ENCODE measurements around the gene PPM1L. TPM values are rescaled to one million over a fixed set of nuclear protein-coding genes. Genes with fewer than 3 reads are reported as not detected.
"Not testable (repeated sequence)": the region's sequence is repeated elsewhere in the genome, so short reads cannot be mapped to it uniquely, and the experiment has no call there.

The PPM1L gene
- polyA plus RNA-seq, 3 donors: 1.3 to 3.8 (median 2.6) TPM

DNA sequence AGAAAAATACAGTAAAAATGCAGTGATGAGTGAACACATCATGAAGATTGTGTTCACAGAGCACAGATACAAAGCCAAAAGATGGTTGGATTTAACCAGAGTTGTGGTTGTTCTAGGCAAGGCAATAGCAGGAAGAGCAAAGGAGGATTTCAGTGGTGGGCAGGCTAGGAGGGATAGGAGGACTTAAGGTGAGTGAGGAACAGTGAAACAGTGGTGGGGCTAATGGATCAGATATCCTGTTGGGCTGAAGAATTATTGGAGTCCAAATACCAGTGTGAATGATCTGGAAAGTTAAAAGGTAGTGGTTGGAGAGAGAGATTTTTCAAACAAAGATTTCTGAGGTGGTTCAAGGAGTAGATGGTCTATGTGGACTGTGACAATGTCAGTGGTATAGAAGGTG, 240.8 kb downstream of the PPM1L start:
- H3K27ac ChIP-seq (ENCODE audit: low read depth, low read length): no peak overlapping the region

DNA sequence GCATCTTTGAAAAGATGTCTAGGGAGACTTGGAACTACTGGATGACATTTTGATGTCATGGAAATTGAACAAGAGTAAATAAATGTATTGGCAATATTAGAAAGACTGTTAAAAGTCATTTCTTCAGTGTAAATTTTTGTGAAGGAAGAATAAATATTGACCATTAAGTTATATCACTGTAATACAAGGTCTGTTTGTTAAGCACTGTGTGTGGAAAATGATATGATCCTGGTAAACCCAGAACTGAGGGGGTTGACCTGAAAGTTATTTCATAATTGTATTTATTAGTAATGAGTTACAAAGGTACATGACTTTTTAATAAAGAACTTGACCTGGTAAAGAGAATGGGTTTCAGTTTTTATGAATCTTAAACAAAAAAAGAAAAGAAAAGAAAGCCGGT, 242.6 kb downstream of the PPM1L start:
- 50 to 98% (median 83%) methylated on average over 1 of the region's 1 CpG for WGBS, 3 donors

DNA sequence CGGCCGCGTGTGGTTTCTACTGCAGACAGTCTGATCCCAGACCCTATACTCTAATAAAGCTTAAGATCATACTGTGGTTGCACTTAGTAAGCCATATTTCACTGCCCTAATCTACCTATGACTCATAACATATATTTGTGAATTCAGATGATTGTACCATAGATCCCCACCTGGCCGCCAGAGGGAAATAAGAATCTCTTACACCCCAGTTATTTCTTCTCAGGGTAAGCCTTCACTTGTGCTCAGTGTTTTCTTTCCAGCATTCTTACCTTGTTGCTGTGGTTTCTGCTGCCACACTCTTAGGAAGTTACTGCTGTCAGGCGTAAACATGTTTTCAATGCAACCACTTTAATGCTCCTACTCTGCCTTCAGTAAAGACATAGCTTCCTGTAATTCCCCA, 243.2 kb downstream of the PPM1L start:
- H3K27ac ChIP-seq (ENCODE audit: low read depth, low read length): no peak overlapping the region
- 47 to 90% (median 84%) methylated on average over 5 of the region's 5 CpGs for WGBS, 3 donors

More for the DNA sequence above, 242.6 kb downstream of the PPM1L start:
- H3K27ac ChIP-seq (ENCODE audit: low read depth, low read length): no peak overlapping the region

DNA sequence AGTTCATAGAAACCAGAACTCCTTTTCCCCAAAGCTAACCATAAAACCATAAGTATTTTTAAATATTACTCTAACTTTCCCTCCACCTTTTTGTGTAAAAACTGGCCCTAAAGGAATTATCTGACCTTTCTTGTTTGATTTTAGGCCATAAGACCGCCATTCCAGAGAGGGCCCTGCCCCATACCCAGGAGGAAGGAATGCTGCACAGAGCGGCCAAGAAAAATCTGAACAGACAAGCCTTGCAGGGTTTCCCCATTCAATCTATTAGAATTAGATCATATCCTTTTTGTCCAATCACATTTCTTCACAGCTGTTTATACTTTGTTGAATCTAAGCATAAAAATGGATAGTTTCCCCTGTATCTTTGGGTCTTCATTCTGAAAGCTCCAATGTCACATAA, 252.1 kb downstream of the PPM1L start:
- 88 to 92% (median 92%) methylated on average over 2 of the region's 2 CpGs for WGBS, 3 donors
- H3K27ac ChIP-seq (ENCODE audit: low read depth, low read length): no peak overlapping the region

DNA sequence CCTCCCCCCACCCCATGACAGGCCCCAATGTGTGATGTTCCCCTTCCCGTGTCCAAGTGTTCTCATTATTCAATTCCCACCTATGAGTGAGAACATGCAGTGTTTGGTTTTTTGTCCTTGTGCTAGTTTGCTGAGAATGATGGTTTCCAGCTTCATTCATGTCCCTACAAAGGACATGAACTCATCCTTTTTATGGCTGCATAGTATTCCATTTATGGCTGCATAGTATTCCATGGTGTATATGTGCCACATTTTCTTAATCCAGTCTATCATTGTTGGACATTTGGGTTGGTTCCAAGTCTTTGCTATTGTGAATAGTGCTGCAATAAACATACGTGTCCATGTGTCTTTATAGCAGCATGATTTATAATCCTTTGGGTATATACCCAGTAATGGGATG, 254.1 kb downstream of the PPM1L start:
- not testable (repeated sequence) for H3K27ac ChIP-seq (ENCODE audit: low read depth, low read length)
- 94 to 100% (median 98%) methylated on average over 1 to 2 of the region's 2 CpGs for WGBS, 3 donors

DNA sequence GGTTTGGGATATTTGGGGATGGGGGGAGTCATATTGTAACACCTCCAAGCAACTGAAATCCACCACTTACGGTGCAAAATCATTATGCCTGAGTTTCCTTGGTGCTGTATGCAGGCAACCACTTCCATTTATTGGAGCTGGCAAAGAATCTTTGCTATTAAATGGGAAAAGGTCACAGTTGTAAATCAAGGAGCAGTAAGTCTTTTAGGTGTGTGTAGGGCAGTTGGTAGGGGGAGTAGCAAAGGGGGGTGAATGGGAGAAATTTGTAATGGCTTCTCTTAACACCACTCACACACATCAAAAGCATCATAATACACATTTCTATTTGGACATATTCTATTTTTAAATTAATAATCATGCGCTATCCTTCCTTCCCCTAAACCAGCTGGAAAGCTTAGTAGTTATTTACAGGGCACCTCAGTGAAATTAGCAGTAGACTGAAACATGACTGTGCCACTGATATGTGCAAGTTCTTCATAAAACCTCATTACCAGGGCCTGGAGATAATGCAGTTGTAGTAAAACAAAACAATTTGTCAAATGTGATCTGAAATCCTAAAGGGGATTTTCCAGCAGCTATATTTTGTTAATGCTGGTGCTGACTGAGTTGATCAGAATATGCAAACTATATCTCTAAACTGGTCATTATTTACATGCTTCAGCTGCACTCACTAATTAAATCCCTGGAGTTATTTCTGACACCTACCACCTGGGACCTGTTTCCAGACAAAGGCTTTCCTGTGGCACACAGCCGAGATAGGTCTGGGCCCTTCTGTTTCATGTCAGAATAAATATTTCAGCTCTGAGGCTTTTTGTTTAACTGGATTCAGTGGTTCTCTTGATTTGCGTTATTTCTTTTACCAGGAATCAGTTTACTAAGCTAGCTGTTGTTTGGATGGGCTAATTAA, 259.1 kb downstream of the PPM1L start:
- 72 to 79% (median 78%) methylated on average over 4 of the region's 4 CpGs for WGBS, 3 donors
- no peak overlapping the region for H3K27ac ChIP-seq (ENCODE audit: low read depth, low read length)

DNA sequence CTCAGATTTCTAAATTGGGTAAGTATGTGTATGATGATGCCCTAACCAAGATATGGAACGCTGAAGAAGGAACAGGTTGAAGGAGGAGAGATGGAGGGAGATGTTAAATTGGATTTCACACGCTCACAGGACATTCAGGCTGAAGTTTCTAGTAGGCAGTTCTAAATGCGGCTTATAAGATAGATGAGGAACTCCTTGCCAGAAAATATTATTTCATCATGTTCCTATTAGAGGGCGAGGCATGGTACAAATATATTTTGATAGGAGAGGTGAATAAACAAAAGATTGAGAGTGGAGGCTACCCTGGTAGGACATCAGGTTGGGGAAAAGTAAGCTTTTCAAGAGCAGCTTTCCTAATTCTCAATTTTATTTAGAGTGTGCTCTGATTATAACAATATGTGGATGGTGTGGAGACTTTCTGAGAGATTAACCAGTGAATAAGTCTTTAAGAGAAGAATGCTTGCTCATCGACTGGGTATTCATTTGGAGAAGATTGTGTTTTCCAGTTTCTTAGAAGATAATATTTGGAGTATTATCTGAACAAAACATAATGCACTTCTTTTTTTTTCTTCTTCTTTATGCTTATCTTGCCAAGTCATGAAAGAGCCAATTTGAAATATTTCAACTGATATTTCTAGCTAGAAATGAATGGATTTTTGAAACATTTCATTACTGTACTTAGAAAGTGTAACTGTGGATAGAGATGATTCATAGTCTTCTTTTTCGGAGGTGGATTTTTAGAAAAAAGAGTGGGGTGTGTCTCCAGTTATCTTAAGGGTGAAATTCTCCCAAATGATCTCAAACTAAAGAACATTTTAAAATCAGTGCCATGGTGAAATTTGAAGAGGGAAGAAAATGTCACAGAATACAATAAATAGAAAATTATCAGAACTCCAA, 260.6 kb downstream of the PPM1L start:
- WGBS, 3 donors: 65 to 87% (median 79%) methylated on average over 6 of the region's 6 CpGs
- no peak overlapping the region for H3K27ac ChIP-seq (ENCODE audit: low read depth, low read length)

DNA sequence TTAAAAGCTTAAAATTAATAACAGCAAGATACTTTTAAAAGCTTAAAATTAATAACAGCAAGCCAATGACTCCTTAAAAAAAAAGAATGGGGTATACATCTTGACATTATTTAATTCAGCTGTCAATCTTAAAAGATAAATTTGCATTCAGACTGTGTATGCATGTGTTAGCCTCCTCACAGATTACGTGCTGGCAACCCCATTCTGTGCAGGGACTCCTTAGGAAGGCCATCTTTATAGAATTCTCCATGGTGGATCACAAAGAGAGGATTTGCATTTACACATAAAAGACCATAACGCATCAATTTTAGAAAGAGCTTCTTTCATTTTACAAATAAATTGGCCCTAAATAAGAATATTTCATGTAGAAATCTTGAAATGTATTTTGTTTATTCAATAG, 261.9 kb downstream of the PPM1L start:
- WGBS, 3 donors: 90 to 97% (median 95%) methylated on average over 2 of the region's 2 CpGs

DNA sequence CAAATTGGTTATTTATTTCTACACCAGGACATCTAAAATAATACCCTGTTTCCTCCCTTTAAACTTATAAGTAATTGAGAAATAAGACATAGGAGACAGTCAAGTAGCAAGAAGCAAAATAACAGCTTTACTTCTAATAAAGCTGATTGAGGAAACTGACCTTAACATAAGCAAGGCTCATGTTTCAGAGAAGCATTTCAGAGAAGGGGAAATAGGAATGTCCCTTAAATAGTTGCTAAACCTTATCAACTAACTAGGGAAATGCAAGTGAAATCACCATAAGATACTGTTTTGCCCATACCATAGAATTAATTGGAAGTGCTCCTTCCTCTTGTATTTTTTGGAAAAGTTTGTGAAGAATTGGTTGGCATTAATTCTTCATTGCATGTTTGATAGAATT, 264.2 kb downstream of the PPM1L start:
- H3K27ac ChIP-seq (ENCODE audit: low read depth, low read length): no peak overlapping the region

More for the DNA sequence above, 261.9 kb downstream of the PPM1L start:
- no peak overlapping the region for H3K27ac ChIP-seq (ENCODE audit: low read depth, low read length)

DNA sequence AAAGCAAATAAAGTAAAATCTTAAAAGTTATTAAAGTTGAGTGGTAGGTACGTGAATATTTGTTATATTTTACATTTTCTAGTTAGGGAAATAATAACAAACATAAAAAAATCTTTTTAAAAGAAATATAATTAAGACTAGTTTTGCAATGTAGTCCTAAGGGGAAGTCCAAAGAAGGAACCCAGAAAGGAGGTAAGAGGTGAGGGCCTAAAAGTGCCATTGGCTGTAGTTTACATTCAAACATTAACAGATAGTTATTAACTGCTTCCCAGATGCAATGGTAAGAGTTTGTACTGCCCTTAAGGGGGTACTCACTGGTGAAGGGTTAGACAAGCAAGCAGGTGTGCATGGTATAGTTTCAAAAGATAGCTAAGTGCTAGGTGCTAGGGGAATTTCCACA, 269.9 kb downstream of the PPM1L start:
- no peak overlapping the region for H3K27ac ChIP-seq (ENCODE audit: low read depth, low read length)
- 41 to 94% (median 93%) methylated on average over 1 of the region's 1 CpG for WGBS, 3 donors

DNA sequence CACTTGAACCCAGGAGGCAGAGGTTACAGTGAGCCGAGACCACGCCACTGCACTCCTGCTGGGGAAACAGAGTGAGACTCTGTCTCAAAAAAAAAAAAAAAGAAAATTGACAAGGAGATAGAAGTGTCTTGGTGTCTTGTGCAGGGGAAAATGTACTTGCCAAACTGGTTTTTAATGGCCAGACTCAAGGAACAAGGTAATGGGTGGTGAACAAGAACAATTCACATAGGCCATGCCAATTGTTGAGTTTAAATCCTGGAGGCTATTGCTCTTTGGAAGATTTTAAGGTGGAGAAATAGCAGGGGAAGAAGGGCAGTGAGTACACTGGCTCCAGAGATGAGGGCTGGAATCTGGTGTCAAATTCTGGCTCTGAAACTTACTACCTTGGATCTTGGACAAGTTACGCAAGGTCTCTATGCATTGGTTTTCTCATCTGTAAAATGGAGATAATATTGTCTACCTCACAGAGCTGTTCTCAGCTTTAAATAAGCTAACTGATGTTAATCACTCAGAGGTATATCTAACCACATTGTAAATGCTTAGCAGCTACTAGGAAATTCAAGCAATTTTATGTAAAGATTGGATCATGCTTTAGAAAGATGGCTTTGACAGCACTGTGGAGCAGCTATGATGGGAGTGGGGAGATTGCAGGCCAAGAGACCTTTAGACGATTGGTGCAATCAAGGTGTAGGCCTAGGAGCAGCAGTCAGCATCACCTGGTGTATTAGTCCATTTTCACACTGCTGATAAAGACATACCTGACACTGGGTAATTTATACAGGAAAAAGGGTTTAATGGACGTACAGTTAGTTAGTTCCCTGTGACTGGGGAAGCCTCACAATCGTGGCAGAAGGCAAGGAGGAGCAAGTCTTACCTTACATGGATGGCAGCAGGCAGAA, 270.8 kb downstream of the PPM1L start:
- WGBS, 3 donors: 69 to 93% (median 87%) methylated on average over 6 of the region's 6 CpGs
- H3K27ac ChIP-seq (ENCODE audit: low read depth, low read length): no peak overlapping the region

DNA sequence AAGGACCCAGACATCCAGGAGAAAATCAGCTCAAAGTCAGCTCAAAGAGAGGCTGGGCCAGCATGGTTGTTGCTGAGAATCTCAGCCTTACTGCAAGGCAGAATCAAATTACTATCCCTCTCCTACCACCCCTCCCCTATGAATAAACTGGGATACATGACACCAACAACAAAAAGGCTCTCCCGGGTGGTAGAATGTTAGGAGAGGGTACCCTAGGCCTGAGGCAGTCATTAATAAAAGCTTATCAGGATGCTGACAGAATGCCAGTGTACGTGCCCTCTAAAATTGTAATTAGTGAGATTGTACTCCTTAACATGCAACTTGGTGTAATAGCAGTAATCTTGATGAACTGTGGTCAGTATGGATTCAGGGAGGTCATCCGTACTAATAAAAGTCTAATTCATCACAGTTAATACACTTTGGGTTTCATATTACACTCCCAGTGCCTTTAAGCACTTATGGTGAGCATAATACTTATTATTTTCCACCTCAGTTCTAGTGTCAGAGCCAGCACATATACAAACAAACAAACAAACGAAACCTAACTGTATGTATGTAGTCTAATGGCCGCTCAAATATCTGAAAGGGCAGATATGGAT, 272.6 kb downstream of the PPM1L start:
- H3K27ac ChIP-seq (ENCODE audit: low read depth, low read length): no peak overlapping the region
- 79 to 85% (median 83%) methylated on average over 5 of the region's 5 CpGs for WGBS, 3 donors

DNA sequence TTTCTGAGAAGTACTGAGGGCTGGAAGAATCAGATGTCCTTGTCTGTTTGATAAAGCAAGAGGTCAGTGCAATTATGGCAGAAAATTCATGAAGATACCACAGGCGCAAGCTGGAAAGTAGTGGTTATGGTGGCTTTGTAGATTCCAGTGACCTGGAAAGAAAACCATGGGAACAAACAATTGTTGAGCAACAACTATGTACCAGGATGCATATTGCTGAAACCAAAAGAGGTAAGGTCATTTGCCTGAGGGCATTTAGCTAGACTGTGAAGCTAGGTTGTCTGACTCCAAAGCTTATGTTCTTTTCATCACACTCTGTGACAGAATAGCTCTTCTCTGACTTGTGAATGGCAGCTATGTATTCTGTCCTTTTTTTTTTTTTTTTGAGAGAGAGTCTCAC, 275.1 kb downstream of the PPM1L start:
- no peak overlapping the region for H3K27ac ChIP-seq (ENCODE audit: low read depth, low read length)
- 93 to 97% (median 95%) methylated on average over 1 of the region's 1 CpG for WGBS, 3 donors

DNA sequence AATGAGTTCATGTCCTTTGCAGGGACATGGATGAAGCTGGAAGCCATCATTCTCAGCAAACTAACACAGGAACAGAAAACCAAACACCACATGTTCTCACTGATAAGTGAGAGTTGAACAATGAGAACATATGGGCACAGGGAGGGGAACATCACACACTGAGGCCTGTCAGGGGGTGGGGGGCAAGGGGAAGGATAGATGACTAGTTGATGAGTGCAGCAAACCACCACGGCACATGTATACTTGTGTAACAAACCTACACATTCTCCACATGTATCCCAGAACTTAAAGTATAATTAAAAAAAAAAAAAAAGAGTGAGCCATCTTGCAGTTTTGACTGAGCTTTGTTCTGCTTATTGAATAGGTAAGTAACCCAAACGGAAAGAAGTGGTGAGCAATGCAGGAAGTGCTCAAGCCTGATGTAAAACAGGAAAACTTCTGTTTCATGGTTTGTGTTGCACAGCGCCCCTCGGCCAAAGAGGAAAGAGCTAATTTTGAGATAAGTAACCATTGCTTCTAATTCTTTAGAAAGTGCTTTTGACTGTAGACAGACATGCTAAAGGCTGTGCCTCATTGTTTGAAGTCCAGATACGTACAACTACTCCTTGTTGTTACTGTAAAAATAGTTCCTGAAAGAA, 279.0 kb downstream of the PPM1L start:
- not testable (repeated sequence) for H3K27ac ChIP-seq (ENCODE audit: low read depth, low read length)
- WGBS, 3 donors: 25 to 73% (median 34%) methylated on average over 5 of the region's 5 CpGs

DNA sequence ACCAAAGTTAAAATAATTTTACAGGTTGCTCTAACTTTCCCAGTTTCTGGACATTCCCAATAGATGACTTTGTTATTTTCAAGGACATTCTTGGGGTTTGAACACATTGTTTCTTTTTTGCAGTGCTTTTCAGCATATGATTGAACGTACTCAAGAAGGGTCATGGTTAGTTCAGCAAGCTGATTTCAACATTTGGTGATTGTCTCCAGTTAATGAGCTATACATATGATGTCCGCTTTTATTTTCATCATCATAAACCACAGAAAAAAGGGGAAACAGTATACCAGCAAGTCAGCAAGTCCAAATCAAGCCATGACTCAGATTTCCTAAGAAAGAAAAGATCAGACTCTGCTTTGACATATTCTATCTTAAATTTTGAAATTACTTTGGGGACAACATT, 279.7 kb downstream of the PPM1L start:
- H3K27ac ChIP-seq (ENCODE audit: low read depth, low read length): no peak overlapping the region
- 43 to 82% (median 49%) methylated on average over 2 of the region's 2 CpGs for WGBS, 3 donors

DNA sequence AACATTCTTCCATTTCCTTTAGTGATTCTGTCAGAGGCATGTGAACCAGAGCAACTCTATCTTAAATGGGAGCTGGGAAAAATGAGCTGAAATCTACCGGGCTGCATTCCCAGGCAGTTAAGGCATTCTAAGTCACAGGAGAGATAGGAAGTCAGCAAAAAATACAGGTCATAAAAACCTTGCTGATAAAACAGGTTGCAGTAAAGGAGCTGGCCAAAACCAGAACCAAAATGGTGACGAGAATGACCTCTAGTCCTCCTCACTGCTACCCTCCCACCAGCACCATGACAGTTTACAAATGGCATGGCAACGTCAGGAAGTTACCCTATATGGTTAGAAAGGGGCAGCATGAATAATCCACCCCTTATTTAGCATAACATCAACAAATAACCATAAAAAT, 282.7 kb downstream of the PPM1L start:
- no peak overlapping the region for H3K27ac ChIP-seq (ENCODE audit: low read depth, low read length)
- WGBS, 3 donors: 57 to 75% (median 62%) methylated on average over 3 of the region's 3 CpGs

DNA sequence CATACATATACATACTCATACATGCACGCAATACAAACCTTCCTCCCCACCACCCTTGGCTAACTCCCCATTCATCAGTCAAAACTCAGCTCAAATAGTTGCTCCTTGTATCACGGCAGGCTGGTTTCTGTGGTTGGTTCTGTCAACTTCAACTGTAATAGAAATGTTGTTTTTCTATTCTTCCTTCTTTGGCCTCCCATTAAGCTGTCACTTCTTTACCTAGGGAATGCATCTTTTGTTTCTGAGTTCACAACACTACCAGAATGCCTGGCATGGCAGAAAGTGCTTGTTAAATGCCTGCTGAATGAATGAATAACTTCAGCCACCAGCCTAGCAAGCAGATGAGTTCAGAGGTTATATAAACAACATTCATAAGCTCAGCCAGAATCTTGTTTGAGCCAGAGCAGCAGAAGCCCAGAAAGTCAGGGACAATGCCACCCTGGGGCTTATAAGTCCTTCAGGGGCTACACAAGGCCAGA, 286.0 kb downstream of the PPM1L start:
- WGBS, 3 donors: 62 to 79% (median 76%) methylated on average over 2 of the region's 2 CpGs
- H3K27ac ChIP-seq (ENCODE audit: low read depth, low read length): no peak overlapping the region

Data from adipose tissue (tissue), 3 donors.